AG04449 (cell line): ENCODE data around the gene ETNK2.

Experiments
- CTCF ChIA-PET: fragments of 350-600 bp; formaldehyde crosslinking; extraction: SDS; loops from one replicate; lab custom pipeline; 2021; ENCODE audit warnings: antibody characterized with exemption; lab: Yijun Ruan, JAX
- POLR2A ChIA-PET: fragments of 400-600, 350-600 bp; formaldehyde crosslinking; extraction: SDS; loops from one replicate; lab custom pipeline; 2020; ENCODE audit warnings: antibody characterized with exemption, inconsistent platforms; lab: Yijun Ruan, JAX
- DNase-seq: peaks from one replicate; pipeline ENCODE4 v3.0.0-alpha.2; 2010; ENCODE audit warnings: low read depth, low spot score
- H3K4me3 ChIP-seq: 2 replicates; pipeline ENCODE4 v1.5.1; 2011; ENCODE audit warnings: low read depth, mild to moderate bottlenecking, control low read depth, low read length
- TF ChIP-seq, protein P1 (sequence below): IDR thresholded peaks from one replicate; pipeline ENCODE4 v1.5.1; 2011; ENCODE audit warnings: mild to moderate bottlenecking, moderate library complexity, low read length, control low read depth, inconsistent platforms; ENCODE audit not compliant: insufficient read depth; ENCODE audit errors: missing control alignments

The ETNK2 gene

DNA sequence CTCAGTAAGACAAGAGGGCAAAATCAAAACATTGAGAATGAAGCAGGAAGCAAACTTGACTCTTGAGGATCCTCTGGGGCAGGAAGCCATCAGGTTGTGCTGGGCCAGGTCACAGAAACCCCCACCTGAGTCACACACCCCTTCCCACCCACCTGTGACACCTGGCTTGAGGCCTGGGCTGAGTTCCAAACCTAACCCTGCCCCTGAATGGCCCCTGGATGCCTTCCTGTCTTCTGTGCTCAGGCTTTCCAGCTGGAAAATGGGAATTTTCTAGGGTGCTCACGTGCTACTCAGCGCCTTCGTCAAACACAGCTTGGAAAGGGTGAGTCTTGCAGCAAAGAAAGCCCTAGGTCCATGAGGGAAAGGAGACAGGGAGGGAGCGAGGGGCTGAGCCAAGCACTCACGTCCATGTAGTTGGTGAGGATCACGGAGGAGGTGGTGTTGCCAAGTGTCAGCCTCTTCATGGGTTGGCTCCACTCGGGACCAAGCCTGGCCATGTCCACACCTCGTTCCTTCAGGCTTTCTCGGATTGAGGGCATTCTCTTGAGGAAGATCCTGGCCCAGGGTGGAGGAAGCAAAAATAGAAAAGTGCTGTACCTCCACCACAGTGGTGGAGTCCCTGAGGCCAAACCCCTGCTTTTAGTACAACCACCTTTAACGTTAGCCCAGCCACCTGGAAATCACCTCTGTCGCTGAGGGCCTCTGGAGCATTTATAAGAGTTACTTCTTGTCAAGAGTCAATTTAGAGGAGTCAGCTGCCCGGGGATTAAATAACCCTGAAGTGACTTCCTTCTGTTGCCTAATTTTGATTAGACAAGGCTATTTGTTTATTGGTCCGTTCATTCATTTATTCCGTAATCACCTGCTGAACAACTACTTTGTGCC, 10.0 kb upstream of the ETNK2 start:
- CTCF ChIA-PET = interaction anchor here (0.8 to 24.4 kb wide), 36 partner anchors 9 to 342 kb away, joined by 3 to 548 read pairs (median 9); partner anchors contain the start of genes ETNK2, GOLT1A, KISS1 and PIK3C2B
- POLR2A ChIA-PET = no interaction called here
- TF ChIP-seq, protein P1, sequence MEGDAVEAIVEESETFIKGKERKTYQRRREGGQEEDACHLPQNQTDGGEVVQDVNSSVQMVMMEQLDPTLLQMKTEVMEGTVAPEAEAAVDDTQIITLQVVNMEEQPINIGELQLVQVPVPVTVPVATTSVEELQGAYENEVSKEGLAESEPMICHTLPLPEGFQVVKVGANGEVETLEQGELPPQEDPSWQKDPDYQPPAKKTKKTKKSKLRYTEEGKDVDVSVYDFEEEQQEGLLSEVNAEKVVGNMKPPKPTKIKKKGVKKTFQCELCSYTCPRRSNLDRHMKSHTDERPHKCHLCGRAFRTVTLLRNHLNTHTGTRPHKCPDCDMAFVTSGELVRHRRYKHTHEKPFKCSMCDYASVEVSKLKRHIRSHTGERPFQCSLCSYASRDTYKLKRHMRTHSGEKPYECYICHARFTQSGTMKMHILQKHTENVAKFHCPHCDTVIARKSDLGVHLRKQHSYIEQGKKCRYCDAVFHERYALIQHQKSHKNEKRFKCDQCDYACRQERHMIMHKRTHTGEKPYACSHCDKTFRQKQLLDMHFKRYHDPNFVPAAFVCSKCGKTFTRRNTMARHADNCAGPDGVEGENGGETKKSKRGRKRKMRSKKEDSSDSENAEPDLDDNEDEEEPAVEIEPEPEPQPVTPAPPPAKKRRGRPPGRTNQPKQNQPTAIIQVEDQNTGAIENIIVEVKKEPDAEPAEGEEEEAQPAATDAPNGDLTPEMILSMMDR = no peak
- no peak for DNase-seq
- no peak overlapping the region for H3K4me3 ChIP-seq

DNA sequence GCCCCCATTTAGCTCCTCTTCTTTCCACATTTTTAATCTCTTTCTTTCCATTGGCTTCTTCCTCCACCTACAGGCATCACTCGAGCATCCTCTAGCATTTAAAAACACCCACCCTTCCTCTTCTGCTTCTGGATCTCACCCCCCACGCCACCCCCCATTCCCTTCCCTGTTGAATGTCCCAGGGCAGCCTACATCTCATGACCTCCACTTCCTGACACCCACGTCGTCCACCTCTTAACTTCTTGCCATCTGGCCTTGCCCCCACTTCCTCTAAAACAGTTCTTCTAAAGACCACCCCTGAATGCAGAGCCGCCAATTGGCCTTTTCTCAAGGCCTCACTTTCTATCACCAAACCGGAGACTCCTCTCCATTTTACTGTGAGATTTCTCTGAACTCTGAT, 6.1 kb upstream of the ETNK2 start:
- CTCF ChIA-PET = interaction anchor here (0.7 to 24.4 kb wide), 8 partner anchors 10 to 295 kb away, joined by 3 to 378 read pairs (median 5); partner anchors contain the start of gene PLEKHA6
- no peak for DNase-seq
- TF ChIP-seq, protein P1 = no peak
- no peak overlapping the region for H3K4me3 ChIP-seq
- POLR2A ChIA-PET = no interaction called here

DNA sequence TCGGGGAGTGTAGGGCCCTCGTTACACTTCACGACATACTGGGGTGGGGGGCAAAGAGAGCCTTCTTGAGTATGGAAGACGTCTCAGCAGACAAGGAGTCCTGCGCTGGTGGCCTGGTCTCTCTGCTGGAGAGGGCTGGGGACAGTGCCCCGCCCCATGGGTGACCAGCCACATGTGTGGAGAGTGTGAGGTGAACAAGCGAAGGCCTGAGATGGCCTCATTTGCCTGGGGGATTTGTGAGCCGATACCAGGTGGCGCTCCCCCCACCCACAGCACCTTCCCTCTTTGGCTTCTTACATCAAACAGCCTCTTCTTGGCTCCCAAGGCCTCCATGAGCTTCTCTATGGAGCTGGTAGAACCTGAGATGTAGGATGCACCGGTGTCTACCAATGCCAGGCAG, 4.0 kb upstream of the ETNK2 start:
- H3K4me3 ChIP-seq = no peak overlapping the region
- no peak for DNase-seq
- TF ChIP-seq, protein P1 = no peak
- ChIA-PET CTCF (interaction anchor here (1.0 to 24.4 kb wide), 6 partner anchors 6 to 205 kb away, joined by 3 to 378 read pairs (median 18); partner anchors contain the start of genes GOLT1A and PLEKHA6), POLR2A (no interaction called here)

DNA sequence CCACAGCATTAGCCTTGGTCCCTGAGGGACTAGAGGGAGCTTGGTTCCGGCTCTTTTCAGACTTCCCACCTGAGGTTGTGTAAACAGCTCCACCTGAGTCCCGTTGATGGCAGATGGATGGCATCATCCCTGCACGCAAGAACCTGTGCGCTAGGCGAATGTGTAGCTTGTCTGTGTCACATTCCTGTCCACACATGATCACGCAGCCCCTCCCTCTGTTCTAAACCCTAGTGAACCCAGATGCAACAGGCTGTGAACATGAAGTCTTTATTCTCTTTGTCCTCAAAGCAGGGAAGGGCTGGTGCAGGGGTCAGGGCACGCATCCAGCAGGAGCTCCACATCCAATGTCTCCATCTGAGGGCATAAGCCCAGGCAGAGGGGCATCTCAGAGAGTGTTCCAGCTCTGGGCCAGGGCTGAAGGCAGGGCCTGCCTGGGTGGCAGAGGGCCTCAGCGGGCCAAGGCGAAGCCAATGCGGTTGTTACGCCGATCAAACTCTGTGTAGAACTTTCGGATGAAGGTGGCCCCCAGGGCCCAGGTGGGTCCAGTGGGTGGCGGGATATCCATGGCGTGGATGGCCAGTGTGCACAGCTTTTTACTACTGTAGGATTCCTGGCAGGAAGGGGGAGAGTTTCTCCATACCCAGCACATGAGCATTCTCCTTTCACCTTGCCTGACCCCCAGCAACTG, 2.9 kb upstream of the ETNK2 start:
- no peak for DNase-seq
- TF ChIP-seq, protein P1 = no peak
- ChIA-PET CTCF (interaction anchor here (1.1 to 24.4 kb wide), 8 partner anchors 7 to 244 kb away, joined by 4 to 378 read pairs (median 8); partner anchors contain the start of genes GOLT1A, PLEKHA6 and REN), POLR2A (no interaction called here)
- no peak overlapping the region for H3K4me3 ChIP-seq

DNA sequence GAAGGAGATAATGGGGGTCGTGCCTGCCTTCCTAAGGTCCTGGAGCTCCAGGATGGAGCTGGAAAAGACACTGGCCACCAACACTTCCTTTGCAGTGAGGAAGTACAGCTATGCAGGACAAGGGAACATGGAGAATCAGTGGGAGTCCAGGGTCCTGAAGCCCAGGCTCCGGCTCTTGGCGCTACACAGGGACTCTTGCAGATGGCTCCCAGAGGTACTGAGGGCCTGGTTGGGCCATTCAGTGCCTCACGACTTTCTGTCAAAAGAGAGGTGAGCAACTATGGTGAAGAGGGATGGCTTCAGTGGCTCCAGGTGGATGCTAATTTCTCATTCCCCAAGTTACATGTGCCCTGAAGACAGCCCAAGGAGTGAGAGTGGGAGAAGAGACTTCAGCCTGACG, 1.8 kb upstream of the ETNK2 start:
- CTCF ChIA-PET = interaction anchor here (1.0 to 24.4 kb wide), 7 partner anchors 9 to 293 kb away, joined by 3 to 378 read pairs (median 30); partner anchors contain the start of gene PLEKHA6
- no peak for DNase-seq
- TF ChIP-seq, protein P1 = no peak
- POLR2A ChIA-PET = no interaction called here
- no peak overlapping the region for H3K4me3 ChIP-seq
